ENCODE measurements around the gene TAS2R60. TPM values are rescaled to one million over a fixed set of nuclear protein-coding genes. Genes with fewer than 3 reads are reported as not detected.
A peak's percentile ranks its signal among the peaks of the same experiment; 100 is the strongest.
"Not testable (repeated sequence)": the region's sequence is repeated elsewhere in the genome, so short reads cannot be mapped to it uniquely, and the experiment has no call there.

Gene TAS2R60
- total RNA-seq, 4 donors from 2014 or later, result 1.3 TPM; not detected in 3

DNA sequence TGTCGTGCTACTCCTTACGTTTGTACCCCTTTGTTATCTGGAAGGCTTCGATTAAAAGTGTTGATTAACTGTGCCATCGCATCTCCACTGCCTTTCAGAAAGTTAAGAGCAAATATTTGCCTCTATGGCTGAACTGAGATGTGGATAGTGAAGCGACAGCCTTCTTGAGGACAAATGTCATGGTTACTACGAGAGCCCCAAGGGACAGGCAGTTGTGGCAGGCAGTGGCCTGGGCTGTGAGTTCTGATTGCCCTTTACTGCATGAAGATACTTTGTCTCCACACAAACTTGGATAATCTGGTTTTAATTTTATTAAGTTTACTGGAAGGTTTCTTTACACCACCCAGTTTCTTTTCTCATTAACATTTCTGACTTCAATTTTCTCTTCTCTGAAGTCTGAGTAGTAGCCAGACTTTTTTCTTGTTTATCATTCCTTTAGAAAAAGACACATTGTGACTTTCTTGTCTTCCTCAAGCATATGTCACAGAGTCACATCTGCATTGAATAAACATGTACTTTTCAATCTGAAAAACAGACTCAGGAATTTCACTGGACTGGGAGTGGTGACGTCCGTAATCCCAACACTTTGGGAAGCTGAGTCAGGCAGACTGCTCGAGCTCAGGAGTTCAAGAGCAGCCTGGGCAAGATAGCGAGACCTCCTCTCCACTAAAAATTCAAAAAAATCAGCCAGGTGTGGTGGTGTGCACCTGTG, 36.0 kb downstream of the TAS2R60 start:
- TF ChIP-seq, protein P1, sequence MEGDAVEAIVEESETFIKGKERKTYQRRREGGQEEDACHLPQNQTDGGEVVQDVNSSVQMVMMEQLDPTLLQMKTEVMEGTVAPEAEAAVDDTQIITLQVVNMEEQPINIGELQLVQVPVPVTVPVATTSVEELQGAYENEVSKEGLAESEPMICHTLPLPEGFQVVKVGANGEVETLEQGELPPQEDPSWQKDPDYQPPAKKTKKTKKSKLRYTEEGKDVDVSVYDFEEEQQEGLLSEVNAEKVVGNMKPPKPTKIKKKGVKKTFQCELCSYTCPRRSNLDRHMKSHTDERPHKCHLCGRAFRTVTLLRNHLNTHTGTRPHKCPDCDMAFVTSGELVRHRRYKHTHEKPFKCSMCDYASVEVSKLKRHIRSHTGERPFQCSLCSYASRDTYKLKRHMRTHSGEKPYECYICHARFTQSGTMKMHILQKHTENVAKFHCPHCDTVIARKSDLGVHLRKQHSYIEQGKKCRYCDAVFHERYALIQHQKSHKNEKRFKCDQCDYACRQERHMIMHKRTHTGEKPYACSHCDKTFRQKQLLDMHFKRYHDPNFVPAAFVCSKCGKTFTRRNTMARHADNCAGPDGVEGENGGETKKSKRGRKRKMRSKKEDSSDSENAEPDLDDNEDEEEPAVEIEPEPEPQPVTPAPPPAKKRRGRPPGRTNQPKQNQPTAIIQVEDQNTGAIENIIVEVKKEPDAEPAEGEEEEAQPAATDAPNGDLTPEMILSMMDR (IDR thresholded peaks at IDR 0.05), result no peak
- no peak for TF ChIP-seq POLR2A (IDR thresholded peaks at IDR 0.05)
- Histone ChIP-seq H3K4me3 (no peak overlapping the region), H3K27ac (peak overlapping the region in 2 of 4 donors; percentile 28 to 41), H3K4me1 (no peaks in the 10 kb centered on the region), H3K9me3 (no peaks in the 10 kb centered on the region), H3K36me3 (no peaks in the 10 kb centered on the region), H3K27me3 (no peaks in the 10 kb centered on the region)
- DNase-seq, result no peak

- TF ChIP-seq, protein P1 (IDR thresholded peaks at IDR 0.05), result no peak
- TF ChIP-seq POLR2A (IDR thresholded peaks at IDR 0.05), result no peak
- DNase-seq, result no peak
These were observed 37.2 kb downstream of the TAS2R60 start for GRCh38 chr7:143480501-143480900.

GRCh38 chr7:143484119-143484518, 40.9 kb downstream of the TAS2R60 start:
- Histone ChIP-seq H3K27me3 (no peaks in the 10 kb centered on the region), H3K4me3 (no peak overlapping the region), H3K27ac (peak overlapping the region in 1 of 4 donors; percentile 6), H3K4me1 (no peaks in the 10 kb centered on the region), H3K36me3 (no peaks in the 10 kb centered on the region), H3K9me3 (no peaks in the 10 kb centered on the region)
- no peak for DNase-seq
- TF ChIP-seq, protein P1 (IDR thresholded peaks at IDR 0.05), result no peak
- TF ChIP-seq POLR2A (IDR thresholded peaks at IDR 0.05), result no peak

More at GRCh38 chr7:143480501-143480900, 37.2 kb downstream of the TAS2R60 start:
- H3K9me3 ChIP-seq, result no peaks in the 10 kb centered on the region
- no peaks in the 10 kb centered on the region for H3K4me1 ChIP-seq
- H3K27ac ChIP-seq, result no peak overlapping the region
- H3K4me3 ChIP-seq, result no peak overlapping the region
- H3K36me3 ChIP-seq, result no peaks in the 10 kb centered on the region
- no peaks in the 10 kb centered on the region for H3K27me3 ChIP-seq

GRCh38 chr7:143485094-143485493, 41.8 kb downstream of the TAS2R60 start:
- no peaks in the 10 kb centered on the region for H3K36me3 ChIP-seq
- no peaks in the 10 kb centered on the region for H3K4me1 ChIP-seq
- DNase-seq, result no peak
- H3K27ac ChIP-seq, result no peak overlapping the region
- no peaks in the 10 kb centered on the region for H3K9me3 ChIP-seq
- no peak for TF ChIP-seq POLR2A (IDR thresholded peaks at IDR 0.05)
- TF ChIP-seq, protein P1 (IDR thresholded peaks at IDR 0.05), result no peak
- H3K4me3 ChIP-seq, result no peak overlapping the region
- H3K27me3 ChIP-seq, result no peaks in the 10 kb centered on the region

DNA sequence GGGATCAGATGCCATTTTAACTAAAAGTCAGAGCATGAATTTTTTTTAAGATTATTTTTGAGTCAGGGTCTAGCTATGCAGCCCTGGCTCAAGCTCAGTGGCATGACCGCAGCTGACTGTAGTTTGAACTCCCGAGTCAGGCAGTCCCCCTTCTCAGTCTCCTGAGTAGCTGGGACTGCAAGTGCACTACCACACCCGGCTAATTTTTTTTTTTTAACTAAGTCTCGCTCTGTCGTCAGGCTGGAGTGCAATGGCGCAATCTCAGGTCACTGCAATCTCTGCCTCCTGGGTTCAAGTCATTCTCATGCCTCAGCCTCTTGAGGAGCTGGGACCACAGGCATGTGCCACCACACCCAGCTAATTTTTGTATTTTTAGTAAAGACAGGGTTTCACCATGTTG, 42.2 kb downstream of the TAS2R60 start:
- H3K27ac ChIP-seq, result no peak overlapping the region
- no peaks in the 10 kb centered on the region for H3K4me1 ChIP-seq
- no peak for TF ChIP-seq POLR2A (IDR thresholded peaks at IDR 0.05)
- no peaks in the 10 kb centered on the region for H3K27me3 ChIP-seq
- H3K36me3 ChIP-seq, result no peaks in the 10 kb centered on the region
- no peak overlapping the region for H3K4me3 ChIP-seq
- no peaks in the 10 kb centered on the region for H3K9me3 ChIP-seq
- no peak for DNase-seq

DNA sequence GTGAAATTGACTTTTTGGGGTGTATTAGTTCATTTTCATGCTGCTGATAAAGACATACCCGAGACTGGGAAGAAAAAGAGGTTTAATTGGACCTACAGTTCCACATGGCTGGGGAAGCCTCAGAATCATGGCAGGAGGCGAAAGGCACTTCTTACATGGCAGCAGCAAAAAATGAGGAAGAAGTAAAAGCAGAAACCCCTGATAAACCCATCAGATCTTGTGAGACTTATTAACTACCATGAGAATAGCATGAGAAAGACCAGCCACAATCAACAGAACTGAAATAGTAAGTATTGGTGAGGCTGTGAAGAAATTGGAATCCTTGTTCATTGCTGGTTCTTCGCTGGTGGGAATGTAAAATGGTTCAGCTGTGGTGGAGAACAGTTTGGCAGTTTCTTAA, 43.0 kb downstream of the TAS2R60 start:
- peak overlapping the region in 2 of 4 donors; percentile 43 to 63 for H3K27ac ChIP-seq
- H3K36me3 ChIP-seq, DNase-seq, H3K4me1 ChIP-seq, H3K4me3 ChIP-seq, H3K27me3 ChIP-seq, H3K9me3 ChIP-seq: not testable (repeated sequence)

Measured in Peyer's patch (tissue), 4 donors.